Esophagus squamous epithelium (tissue), 4 donors: ENCODE results near the gene IPMK.

Experiments used
- POLR2A ChIP-seq, 4 donors: fragments of 450-650 bp; IDR thresholded peaks; one replicate each; pipeline ENCODE4 v1.6.1; 2017; ENCODE audit warnings: antibody characterized with exemption in 4 of 4, mild to moderate bottlenecking in 4 of 4, moderate library complexity in 3 of 4
- TF ChIP-seq, protein P1 (sequence below), 6 experiments: fragments of 450-650 bp in 4 of 6; fragments of 200-600 bp in 2 of 6; sonication (generic) in 2 of 6; IDR thresholded peaks; one replicate each; pipeline ENCODE4 v1.5.1; 2016 to 2019; ENCODE audit warnings: antibody characterized with exemption in 6 of 6, mild to moderate bottlenecking in 4 of 6, moderate library complexity in 4 of 6

DNA sequence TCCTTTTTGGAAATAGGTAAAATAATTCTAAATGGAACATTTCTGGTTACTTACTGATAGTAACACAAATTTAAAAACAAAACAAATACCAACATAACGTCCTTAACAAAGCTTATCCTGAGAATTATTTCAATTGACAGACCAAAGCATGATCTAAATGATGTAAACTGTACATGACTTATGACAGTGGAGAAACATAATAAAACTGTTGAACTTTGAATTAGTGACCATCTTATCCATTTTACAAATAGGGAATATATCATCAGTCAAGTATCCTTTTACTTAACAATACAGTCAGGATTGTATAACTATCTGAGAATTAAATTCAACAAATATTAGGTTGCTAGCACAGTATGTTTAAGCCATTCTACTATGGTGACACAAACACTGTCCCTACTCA, 2.4 kb downstream of the IPMK start:
- TF ChIP-seq, protein P1, sequence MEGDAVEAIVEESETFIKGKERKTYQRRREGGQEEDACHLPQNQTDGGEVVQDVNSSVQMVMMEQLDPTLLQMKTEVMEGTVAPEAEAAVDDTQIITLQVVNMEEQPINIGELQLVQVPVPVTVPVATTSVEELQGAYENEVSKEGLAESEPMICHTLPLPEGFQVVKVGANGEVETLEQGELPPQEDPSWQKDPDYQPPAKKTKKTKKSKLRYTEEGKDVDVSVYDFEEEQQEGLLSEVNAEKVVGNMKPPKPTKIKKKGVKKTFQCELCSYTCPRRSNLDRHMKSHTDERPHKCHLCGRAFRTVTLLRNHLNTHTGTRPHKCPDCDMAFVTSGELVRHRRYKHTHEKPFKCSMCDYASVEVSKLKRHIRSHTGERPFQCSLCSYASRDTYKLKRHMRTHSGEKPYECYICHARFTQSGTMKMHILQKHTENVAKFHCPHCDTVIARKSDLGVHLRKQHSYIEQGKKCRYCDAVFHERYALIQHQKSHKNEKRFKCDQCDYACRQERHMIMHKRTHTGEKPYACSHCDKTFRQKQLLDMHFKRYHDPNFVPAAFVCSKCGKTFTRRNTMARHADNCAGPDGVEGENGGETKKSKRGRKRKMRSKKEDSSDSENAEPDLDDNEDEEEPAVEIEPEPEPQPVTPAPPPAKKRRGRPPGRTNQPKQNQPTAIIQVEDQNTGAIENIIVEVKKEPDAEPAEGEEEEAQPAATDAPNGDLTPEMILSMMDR (IDR thresholded peaks at IDR 0.05) = no peak
- no peak for TF ChIP-seq POLR2A (IDR thresholded peaks at IDR 0.05)
